DOHH2 (cell line): Measurements from ENCODE around the gene SCAMP5.

Experiments used
- H3F3A ChIP-seq: fragments of 200-600 bp; sonication (generic), shearing (Covaris generic); 2 replicates; pipeline ENCODE4 v1.6.0; 2016; ENCODE audit warnings: antibody characterized with exemption, mild to moderate bottlenecking; ENCODE audit not compliant: control insufficient read depth, insufficient read depth
- H3K27ac ChIP-seq: fragments of 200-600 bp; sonication (generic); 2 replicates; pipeline ENCODE4 v1.5.1; 2014; ENCODE audit warnings: low read depth, mild to moderate bottlenecking, low read length, moderate library complexity
- H3K27me3 ChIP-seq: fragments of 200-600 bp; sonication (generic); 2 replicates; pipeline ENCODE4 v1.6.1; 2014; ENCODE audit warnings: mild to moderate bottlenecking, low read length, mixed read lengths; ENCODE audit not compliant: control insufficient read depth
- H3K36me3 ChIP-seq: fragments of 200-600 bp; sonication (generic); 2 replicates; pipeline ENCODE4 v1.6.1; 2014; ENCODE audit warnings: mild to moderate bottlenecking, low read length, moderate library complexity, mixed read lengths; ENCODE audit not compliant: control insufficient read depth
- H3K4me1 ChIP-seq: fragments of 200-600 bp; sonication (generic); 2 replicates; pipeline ENCODE4 v1.6.1; 2014; ENCODE audit warnings: mild to moderate bottlenecking, low read length, mixed read lengths; ENCODE audit not compliant: control insufficient read depth
- H3K4me2 ChIP-seq: fragments of 200-600 bp; sonication (generic); 2 replicates; pipeline ENCODE4 v1.6.0; 2014; ENCODE audit warnings: mild to moderate bottlenecking, low read length, moderate library complexity
- H3K4me3 ChIP-seq: fragments of 200-600 bp; sonication (generic); 2 replicates; pipeline ENCODE4 v1.5.1; 2014; ENCODE audit warnings: mild to moderate bottlenecking, low read length, mixed read lengths
- H3K79me2 ChIP-seq: fragments of 200-600 bp; sonication (generic); 2 replicates; pipeline ENCODE4 v1.6.1; 2014; ENCODE audit warnings: mild to moderate bottlenecking, low read length, mixed read lengths; ENCODE audit not compliant: control insufficient read depth
- H3K9me2 ChIP-seq: fragments of 200-600 bp; sonication (generic); replicated peaks from 2 replicates; pipeline ENCODE4 v1.6.1; 2014; ENCODE audit warnings: mild to moderate bottlenecking, low read length, mixed read lengths; ENCODE audit not compliant: control insufficient read depth
- H3K9me3 ChIP-seq: fragments of 200-600 bp; sonication (generic); 2 replicates; pipeline ENCODE4 v1.6.1; 2014; ENCODE audit warnings: antibody characterized with exemption, low read length, mixed read lengths; ENCODE audit not compliant: control insufficient read depth, insufficient read depth
- H4K20me1 ChIP-seq: fragments of 200-600 bp; sonication (generic); 2 replicates; pipeline ENCODE4 v1.6.0; 2014; ENCODE audit warnings: low read depth, mild to moderate bottlenecking, antibody characterized with exemption, low read length, moderate library complexity; ENCODE audit not compliant: control insufficient read depth, insufficient read depth
- CTCF ChIP-seq: fragments of 200-600 bp; sonication (generic); IDR thresholded peaks from one replicate; pipeline ENCODE4 v1.5.1; 2014; ENCODE audit warnings: antibody characterized with exemption, mild to moderate bottlenecking, low read depth, low read length; ENCODE audit not compliant: poor library complexity, severe bottlenecking
- EZH2phosphoT487 ChIP-seq: fragments of 200-600 bp; sonication (generic); IDR thresholded peaks from 2 replicates; pipeline ENCODE4 v1.6.1; 2017; ENCODE audit warnings: borderline replicate concordance, mild to moderate bottlenecking, antibody characterized with exemption, low read length, moderate library complexity, mixed read lengths

The SCAMP5 gene

GRCh38 chr15:75023872-75024636, 28.7 kb downstream of the SCAMP5 start:
- H3K9me2 ChIP-seq = no peaks in the 10 kb centered on the region
- H3K9me3 ChIP-seq = no peaks in the 10 kb centered on the region
- 0 out of 2 replicates have a peak, but pooled peaks cover 3% of the 10 kb centered on the region for H3F3A ChIP-seq
- H3K36me3 ChIP-seq = peaks cover 24% of the 10 kb centered on the region
- H4K20me1 ChIP-seq = no peaks in the 10 kb centered on the region
- peaks cover 26% of the 10 kb centered on the region for H3K79me2 ChIP-seq
- peak overlapping the region; percentile 70 for H3K4me2 ChIP-seq
- H3K27me3 ChIP-seq = no peaks in the 10 kb centered on the region
- peak overlapping the region; percentile 77 for H3K27ac ChIP-seq
- TF ChIP-seq CTCF = no peak
- TF ChIP-seq EZH2phosphoT487 = no peak
- peaks cover 36% of the 10 kb centered on the region for H3K4me1 ChIP-seq
- peak overlapping the region; percentile 87 for H3K4me3 ChIP-seq

DNA sequence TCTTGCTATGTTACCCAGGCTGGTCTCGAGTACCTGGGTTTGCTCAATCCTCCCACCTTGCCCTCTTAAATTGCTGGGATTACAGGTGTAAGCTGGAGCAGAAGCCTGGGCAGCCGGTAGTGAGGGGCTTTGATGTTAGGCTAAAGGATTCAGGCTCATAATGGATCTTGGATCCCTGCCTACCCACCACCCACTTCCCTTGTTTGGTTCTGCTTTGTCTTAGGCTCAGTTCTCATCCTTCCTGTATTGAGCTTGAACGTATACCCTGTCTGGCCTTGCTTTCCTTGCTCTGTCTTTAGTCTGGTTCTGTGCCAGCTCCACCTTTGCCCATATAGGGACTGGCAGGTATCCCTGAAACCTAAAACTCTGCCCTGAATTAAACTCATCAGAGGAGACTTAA, 29.7 kb downstream of the SCAMP5 start:
- Histone ChIP-seq H3K9me3 (no peaks in the 10 kb centered on the region), H3K4me3 (peak overlapping the region; percentile 87), H3K27ac (no peak overlapping the region), H3K9me2 (no peaks in the 10 kb centered on the region), H3K4me1 (peaks cover 45% of the 10 kb centered on the region), H3K79me2 (peaks cover 34% of the 10 kb centered on the region), H4K20me1 (0 out of 2 replicates have a peak, but pooled peaks cover 6% of the 10 kb centered on the region), H3K36me3 (peaks cover 21% of the 10 kb centered on the region), H3F3A (0 out of 2 replicates have a peak, but pooled peaks cover 3% of the 10 kb centered on the region), H3K4me2 (peak overlapping the region; percentile 70), H3K27me3 (no peaks in the 10 kb centered on the region)
- TF ChIP-seq CTCF (no peak), EZH2phosphoT487 (no peak)

GRCh38 chr15:75025548-75026260, 30.3 kb downstream of the SCAMP5 start:
- H3K4me2 ChIP-seq = peak overlapping the region; percentile 70; the same call in 1 of the 2 replicates
- H3K27ac ChIP-seq = no peak overlapping the region

More at GRCh38 chr15:75025548-75026260, 30.3 kb downstream of the SCAMP5 start:
- TF ChIP-seq CTCF = no peak
- no peak for TF ChIP-seq EZH2phosphoT487
- H3K9me3 ChIP-seq = no peaks in the 10 kb centered on the region
- no peaks in the 10 kb centered on the region for H3K27me3 ChIP-seq
- H4K20me1 ChIP-seq = 0 out of 2 replicates have a peak, but pooled peaks cover 6% of the 10 kb centered on the region
- H3F3A ChIP-seq = 0 out of 2 replicates have a peak, but pooled peaks cover 3% of the 10 kb centered on the region
- H3K36me3 ChIP-seq = peaks cover 27% of the 10 kb centered on the region
- no peak overlapping the region for H3K4me3 ChIP-seq
- H3K4me1 ChIP-seq = peaks cover 45% of the 10 kb centered on the region
- no peaks in the 10 kb centered on the region for H3K9me2 ChIP-seq
- H3K79me2 ChIP-seq = peaks cover 39% of the 10 kb centered on the region
